GM23338 (cell line): ENCODE results near the gene PLA2G7. TPM values are rescaled to one million over a fixed set of nuclear protein-coding genes. Genes with fewer than 3 reads are reported as not detected.

ENCODE experiments used
- ATAC-seq: fragments of 200-7000 bp; cut with Tn5 transposase; 3 replicates; pipeline ENCODE4 v1.9.1; 2020
- DNase-seq: peaks from one replicate; pipeline ENCODE4 v3.0.0-alpha.2; 2015; ENCODE audit warnings: low spot score
- H2AFZ ChIP-seq: fragments of 200-600 bp; sonication (generic); 2 replicates; pipeline ENCODE4 v1.8.0; 2016; ENCODE audit warnings: antibody characterized with exemption, mild to moderate bottlenecking, moderate library complexity
- H3F3A ChIP-seq: fragments of 200-600 bp; sonication (generic); replicated peaks from 2 replicates; pipeline ENCODE4 v1.8.0; 2017; ENCODE audit warnings: antibody characterized with exemption, mixed run types, low read depth
- H3K27ac ChIP-seq: fragments of 200-600 bp; sonication (generic); 2 replicates; pipeline ENCODE4 v1.6.1; 2016; ENCODE audit warnings: low read depth
- H3K27me3 ChIP-seq: fragments of 200-600 bp; sonication (generic); 2 replicates; pipeline ENCODE4 v1.8.0; 2016; ENCODE audit warnings: mild to moderate bottlenecking, mixed run types, moderate library complexity; ENCODE audit not compliant: insufficient read depth
- H3K36me3 ChIP-seq: fragments of 200-600 bp; sonication (generic); 2 replicates; pipeline ENCODE4 v1.8.0; 2016; ENCODE audit warnings: mild to moderate bottlenecking; ENCODE audit not compliant: insufficient read depth
- H3K4me1 ChIP-seq: fragments of 200-600 bp; sonication (generic); 2 replicates; pipeline ENCODE4 v1.8.0; 2016; ENCODE audit warnings: mild to moderate bottlenecking, moderate library complexity; ENCODE audit not compliant: insufficient read depth
- H3K4me2 ChIP-seq: fragments of 200-600 bp; sonication (generic); 2 replicates; pipeline ENCODE4 v1.7.1; 2017; ENCODE audit warnings: mixed run types
- H3K4me3 ChIP-seq: fragments of 200-600 bp; sonication (generic); 2 replicates; pipeline ENCODE4 v1.6.1; 2016; ENCODE audit warnings: mixed run types
- H3K79me2 ChIP-seq: fragments of 200-600 bp; sonication (generic); replicated peaks from 2 replicates; pipeline ENCODE4 v1.8.0; 2017; ENCODE audit warnings: mild to moderate bottlenecking; ENCODE audit not compliant: insufficient read depth
- H3K9me2 ChIP-seq: fragments of 200-600 bp; sonication (generic); 2 replicates; pipeline ENCODE4 v1.8.0; 2017; ENCODE audit not compliant: insufficient read depth
- H4K20me1 ChIP-seq: fragments of 200-600 bp; sonication (generic); replicated peaks from 2 replicates; pipeline ENCODE4 v1.8.0; 2017; ENCODE audit warnings: mild to moderate bottlenecking; ENCODE audit not compliant: insufficient read depth
- H3K27ac Mint-ChIP-seq: 2 replicates; pipeline ENCODE4 v1.8.0; 2020; ENCODE audit warnings: inconsistent platforms, mild to moderate bottlenecking, moderate library complexity, mixed read lengths
- H3K27me3 Mint-ChIP-seq: 3 replicates; pipeline ENCODE4 v1.8.0; 2022; ENCODE audit warnings: low read depth, mild to moderate bottlenecking, moderate library complexity, mixed read lengths, inconsistent platforms; ENCODE audit not compliant: insufficient read depth, poor library complexity
- H3K36me3 Mint-ChIP-seq: 3 replicates; pipeline ENCODE4 v1.8.0; 2021; ENCODE audit warnings: low read depth, mild to moderate bottlenecking, inconsistent platforms, moderate library complexity, mixed read lengths
- H3K4me1 Mint-ChIP-seq: 3 replicates; pipeline ENCODE4 v1.8.0; 2020; ENCODE audit warnings: mild to moderate bottlenecking, inconsistent platforms, mixed read lengths
- H3K4me3 Mint-ChIP-seq: 3 replicates; pipeline ENCODE4 v1.8.0; 2021; ENCODE audit warnings: moderate library complexity, mild to moderate bottlenecking, inconsistent platforms, mixed read lengths
- H3K9me3 Mint-ChIP-seq: 3 replicates; pipeline ENCODE4 v1.8.0; 2020; ENCODE audit warnings: moderate library complexity, mild to moderate bottlenecking, inconsistent platforms, mixed read lengths
- CREB1 ChIP-seq: fragments of 250-450 bp; sonication (Bioruptor Pico); IDR thresholded peaks from 2 replicates; pipeline ENCODE4 v1.5.0; 2020; ENCODE audit warnings: low read depth, mild to moderate bottlenecking, moderate library complexity
- EZH2phosphoT487 ChIP-seq: fragments of 200-600 bp; sonication (generic); IDR thresholded peaks from one replicate; pipeline ENCODE4 v1.8.1; 2018; ENCODE audit warnings: antibody characterized with exemption; ENCODE audit not compliant: unreplicated experiment
- JUNB ChIP-seq: IDR thresholded peaks from one replicate; pipeline ENCODE4 v1.6.1; 2016; ENCODE audit warnings: antibody characterized with exemption; ENCODE audit not compliant: unreplicated experiment
- NANOG ChIP-seq: IDR thresholded peaks from 2 replicates; pipeline ENCODE4 v1.6.1; 2016; ENCODE audit warnings: antibody characterized with exemption, borderline replicate concordance
- POLR2AphosphoS5 ChIP-seq: IDR thresholded peaks from 2 replicates; pipeline ENCODE4 v1.6.1; 2016; ENCODE audit warnings: antibody characterized with exemption, low read depth
- STAT1 ChIP-seq: IDR thresholded peaks from one replicate; pipeline ENCODE4 v1.6.1; 2016; ENCODE audit warnings: antibody characterized with exemption; ENCODE audit not compliant: unreplicated experiment
- ZNF114 ChIP-seq: fragments of 250-450 bp; sonication (Bioruptor Pico); IDR thresholded peaks from 2 replicates; pipeline ENCODE4 v1.5.0; 2020; ENCODE audit warnings: mild to moderate bottlenecking, moderate library complexity
- ZNF331 ChIP-seq: fragments of 250-450 bp; sonication (Bioruptor Pico); IDR thresholded peaks from 2 replicates; pipeline ENCODE4 v1.5.0; 2020; ENCODE audit warnings: low read depth, mild to moderate bottlenecking, moderate library complexity
- polyA plus RNA-seq: library from polyadenylated mRNA; unstranded; fragments of >200 nt; fragmentation: Nextera tagmentation; extraction: Ambion mirVana; gene quantifications from 2 replicates; pipeline ENCODE4 v1.2.1, GENCODE V29; 2016
- total RNA-seq: library from RNA; depleted of rRNA; stranded (reverse); fragments of >200 nt; shearing (Covaris generic); gene quantifications from 2 replicates; pipeline ENCODE4 v1.2.3, GENCODE V29; 2014
- TF ChIP-seq, protein P1 (sequence below): fragments of 250-450 bp; sonication (Bioruptor Pico); IDR thresholded peaks from 2 replicates; pipeline ENCODE4 v1.5.0; 2020; ENCODE audit warnings: mild to moderate bottlenecking, moderate library complexity

PLA2G7 gene
- total and polyA plus RNA-seq, 2 experiments from 2014 or later, result 2.4 to 2.8 TPM

DNA sequence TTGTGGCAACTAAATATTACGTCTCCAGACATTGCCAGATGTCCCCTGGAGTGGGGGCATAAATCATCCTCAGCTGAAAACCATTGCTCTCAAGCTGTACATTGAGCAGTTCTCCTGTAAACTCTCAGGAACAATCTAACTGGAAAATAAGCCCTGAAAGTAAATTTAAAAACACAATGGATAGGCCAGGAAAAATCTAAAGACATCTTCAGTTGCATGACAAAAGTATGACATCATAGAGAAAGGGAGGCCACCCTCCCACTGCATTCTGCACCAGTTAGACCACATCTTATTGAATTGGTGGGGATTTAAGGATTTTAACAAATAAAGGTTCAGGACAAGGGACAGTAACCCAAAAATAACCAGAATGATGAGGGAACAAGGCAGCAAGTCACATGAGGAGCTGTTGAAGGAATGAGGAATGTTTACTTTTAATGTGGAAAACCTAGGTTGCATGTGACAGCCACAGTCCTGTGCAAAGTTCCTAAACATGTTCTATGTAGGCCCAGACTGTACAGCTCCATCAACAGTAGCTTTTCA lies 5.3 kb downstream of the PLA2G7 start (continued):
- TF ChIP-seq, protein P1, sequence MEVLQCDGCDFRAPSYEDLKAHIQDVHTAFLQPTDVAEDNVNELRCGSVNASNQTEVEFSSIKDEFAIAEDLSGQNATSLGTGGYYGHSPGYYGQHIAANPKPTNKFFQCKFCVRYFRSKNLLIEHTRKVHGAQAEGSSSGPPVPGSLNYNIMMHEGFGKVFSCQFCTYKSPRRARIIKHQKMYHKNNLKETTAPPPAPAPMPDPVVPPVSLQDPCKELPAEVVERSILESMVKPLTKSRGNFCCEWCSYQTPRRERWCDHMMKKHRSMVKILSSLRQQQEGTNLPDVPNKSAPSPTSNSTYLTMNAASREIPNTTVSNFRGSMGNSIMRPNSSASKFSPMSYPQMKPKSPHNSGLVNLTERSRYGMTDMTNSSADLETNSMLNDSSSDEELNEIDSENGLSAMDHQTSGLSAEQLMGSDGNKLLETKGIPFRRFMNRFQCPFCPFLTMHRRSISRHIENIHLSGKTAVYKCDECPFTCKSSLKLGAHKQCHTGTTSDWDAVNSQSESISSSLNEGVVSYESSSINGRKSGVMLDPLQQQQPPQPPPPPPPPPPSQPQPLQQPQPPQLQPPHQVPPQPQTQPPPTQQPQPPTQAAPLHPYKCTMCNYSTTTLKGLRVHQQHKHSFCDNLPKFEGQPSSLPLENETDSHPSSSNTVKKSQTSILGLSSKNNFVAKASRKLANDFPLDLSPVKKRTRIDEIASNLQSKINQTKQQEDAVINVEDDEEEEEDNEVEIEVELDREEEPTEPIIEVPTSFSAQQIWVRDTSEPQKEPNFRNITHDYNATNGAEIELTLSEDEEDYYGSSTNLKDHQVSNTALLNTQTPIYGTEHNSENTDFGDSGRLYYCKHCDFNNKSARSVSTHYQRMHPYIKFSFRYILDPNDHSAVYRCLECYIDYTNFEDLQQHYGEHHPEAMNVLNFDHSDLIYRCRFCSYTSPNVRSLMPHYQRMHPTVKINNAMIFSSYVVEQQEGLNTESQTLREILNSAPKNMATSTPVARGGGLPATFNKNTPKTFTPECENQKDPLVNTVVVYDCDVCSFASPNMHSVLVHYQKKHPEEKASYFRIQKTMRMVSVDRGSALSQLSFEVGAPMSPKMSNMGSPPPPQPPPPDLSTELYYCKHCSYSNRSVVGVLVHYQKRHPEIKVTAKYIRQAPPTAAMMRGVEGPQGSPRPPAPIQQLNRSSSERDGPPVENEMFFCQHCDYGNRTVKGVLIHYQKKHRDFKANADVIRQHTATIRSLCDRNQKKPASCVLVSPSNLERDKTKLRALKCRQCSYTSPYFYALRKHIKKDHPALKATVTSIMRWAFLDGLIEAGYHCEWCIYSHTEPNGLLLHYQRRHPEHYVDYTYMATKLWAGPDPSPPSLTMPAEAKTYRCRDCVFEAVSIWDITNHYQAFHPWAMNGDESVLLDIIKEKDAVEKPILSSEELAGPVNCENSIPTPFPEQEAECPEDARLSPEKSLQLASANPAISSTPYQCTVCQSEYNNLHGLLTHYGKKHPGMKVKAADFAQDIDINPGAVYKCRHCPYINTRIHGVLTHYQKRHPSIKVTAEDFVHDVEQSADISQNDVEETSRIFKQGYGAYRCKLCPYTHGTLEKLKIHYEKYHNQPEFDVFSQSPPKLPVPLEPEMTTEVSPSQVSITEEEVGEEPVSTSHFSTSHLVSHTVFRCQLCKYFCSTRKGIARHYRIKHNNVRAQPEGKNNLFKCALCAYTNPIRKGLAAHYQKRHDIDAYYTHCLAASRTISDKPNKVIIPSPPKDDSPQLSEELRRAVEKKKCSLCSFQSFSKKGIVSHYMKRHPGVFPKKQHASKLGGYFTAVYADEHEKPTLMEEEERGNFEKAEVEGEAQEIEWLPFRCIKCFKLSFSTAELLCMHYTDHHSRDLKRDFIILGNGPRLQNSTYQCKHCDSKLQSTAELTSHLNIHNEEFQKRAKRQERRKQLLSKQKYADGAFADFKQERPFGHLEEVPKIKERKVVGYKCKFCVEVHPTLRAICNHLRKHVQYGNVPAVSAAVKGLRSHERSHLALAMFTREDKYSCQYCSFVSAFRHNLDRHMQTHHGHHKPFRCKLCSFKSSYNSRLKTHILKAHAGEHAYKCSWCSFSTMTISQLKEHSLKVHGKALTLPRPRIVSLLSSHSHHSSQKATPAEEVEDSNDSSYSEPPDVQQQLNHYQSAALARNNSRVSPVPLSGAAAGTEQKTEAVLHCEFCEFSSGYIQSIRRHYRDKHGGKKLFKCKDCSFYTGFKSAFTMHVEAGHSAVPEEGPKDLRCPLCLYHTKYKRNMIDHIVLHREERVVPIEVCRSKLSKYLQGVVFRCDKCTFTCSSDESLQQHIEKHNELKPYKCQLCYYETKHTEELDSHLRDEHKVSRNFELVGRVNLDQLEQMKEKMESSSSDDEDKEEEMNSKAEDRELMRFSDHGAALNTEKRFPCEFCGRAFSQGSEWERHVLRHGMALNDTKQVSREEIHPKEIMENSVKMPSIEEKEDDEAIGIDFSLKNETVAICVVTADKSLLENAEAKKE, result no peak
- TF ChIP-seq STAT1 (no peak), ZNF114 (CRISPR knock-in tag) (no peak)

DNA sequence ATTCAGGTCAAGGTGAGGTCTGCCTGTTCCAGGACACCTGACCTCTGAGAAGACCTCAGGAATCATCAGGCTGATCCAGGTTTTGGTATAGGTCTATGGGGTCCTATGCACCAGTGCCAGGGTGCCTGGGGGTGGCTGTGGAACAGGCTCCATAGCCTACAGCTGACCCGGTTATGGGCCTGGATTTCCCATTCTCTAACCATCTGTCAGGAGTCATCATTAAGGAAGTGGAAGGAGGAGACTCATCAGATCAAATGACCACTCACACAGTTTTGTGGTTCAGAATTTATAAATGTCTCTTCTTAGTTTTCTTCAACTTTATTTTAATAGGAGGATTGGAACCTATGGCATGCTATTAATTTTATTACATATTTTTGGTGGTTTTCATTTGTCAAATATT lies 14.8 kb downstream of the PLA2G7 start:
- Mint-ChIP-seq H3K4me1 (no peaks in the 10 kb centered on the region), H3K27ac (no peak overlapping the region), H3K4me3 (no peak overlapping the region), H3K9me3 (no peaks in the 10 kb centered on the region), H3K27me3 (no peaks in the 10 kb centered on the region), H3K36me3 (no peaks in the 10 kb centered on the region)
- Histone ChIP-seq H3K9me2 (peaks cover 8% of the 10 kb centered on the region), H3K79me2 (no peaks in the 10 kb centered on the region), H3K4me1 (no peaks in the 10 kb centered on the region), H3K27me3 (no peaks in the 10 kb centered on the region), H3K36me3 (no peaks in the 10 kb centered on the region), H3K4me3 (no peak overlapping the region), H3F3A (no peaks in the 10 kb centered on the region), H3K4me2 (no peak overlapping the region), H4K20me1 (no peaks in the 10 kb centered on the region), H2AFZ (no peak overlapping the region), H3K27ac (no peak overlapping the region)
- ATAC-seq (no peak), DNase-seq (no peak)
- TF ChIP-seq JUNB (no peak), CREB1 (CRISPR knock-in tag) (no peak), STAT1 (no peak), POLR2AphosphoS5 (no peak), NANOG (no peak), ZNF331 (CRISPR knock-in tag) (no peak), EZH2phosphoT487 (no peak)
- TF ChIP-seq, protein P1, result no peak
